Activated CD4-positive, alpha-beta T cell treated with anti-CD3 and anti-CD28 coated beads for 36 hours (primary cell): ENCODE results near the gene PPP1R18. TPM values are rescaled to one million over a fixed set of nuclear protein-coding genes. Genes with fewer than 3 reads are reported as not detected.
A peak's percentile ranks its signal among the peaks of the same experiment; 100 is the strongest.

Experiments
- ATAC-seq: fragments of 200-7000 bp; cut with Tn5 transposase; one replicate; pipeline ENCODE4 v1.10.0; 2021; ENCODE audit warnings: mild to moderate bottlenecking, moderate library complexity
- CTCF ChIA-PET: fragments of 350-600 bp; sonication (Branson Sonifier 250); formaldehyde crosslinking; loops from one replicate; lab custom pipeline; 2021; ENCODE audit warnings: antibody characterized with exemption; lab: Charles Lee
- POLR2A ChIA-PET: fragments of 350-600 bp; sonication (Branson Sonifier 250); formaldehyde crosslinking; loops from one replicate; lab custom pipeline; 2021; ENCODE audit warnings: antibody characterized with exemption, inconsistent platforms; lab: Charles Lee
- DNase-seq: peaks from one replicate; pipeline ENCODE4 v3.0.0-alpha.2; 2020
- H3K27ac Mint-ChIP-seq: one replicate; pipeline ENCODE4 v1.8.0; 2021; ENCODE audit warnings: mixed read lengths
- H3K27me3 Mint-ChIP-seq: one replicate; pipeline ENCODE4 v1.8.0; 2021; ENCODE audit warnings: mixed read lengths
- H3K36me3 Mint-ChIP-seq: one replicate; pipeline ENCODE4 v1.8.0; 2021; ENCODE audit warnings: low read depth, mixed read lengths
- H3K4me1 Mint-ChIP-seq: one replicate; pipeline ENCODE4 v1.8.0; 2021; ENCODE audit warnings: mixed read lengths
- H3K4me3 Mint-ChIP-seq: one replicate; pipeline ENCODE4 v1.8.0; 2021; ENCODE audit warnings: mild to moderate bottlenecking, moderate library complexity, mixed read lengths
- H3K9me3 Mint-ChIP-seq: one replicate; pipeline ENCODE4 v1.8.0; 2021; ENCODE audit warnings: low read depth, mixed read lengths
- intact Hi-C, 2 experiments: fragments of 100-400 bp; cut with DNase I in 1 of 2; cut with micrococcal nuclease in 1 of 2; formaldehyde crosslinking; loops; one replicate each; pipeline versions ENCODE4 v1.14.2 to v1.15.1; 2022 to 2024; cut with DNase I, micrococcal nuclease
- total RNA-seq, 2 experiments: library from RNA; stranded (reverse); gene quantifications; one replicate each; pipeline ENCODE4 v1.2.3, GENCODE V29; 2021

Gene PPP1R18
- 100 to 1,000 TPM; 145 to 186 TPM for total RNA-seq

GRCh38 chr6:30686009-30686907 lies at the start of gene PPP1R18:
Gene PPP1R18, minus strand, starts transcription at chr6:30686645. Its CDS starts 627 bp downstream, at chr6:30686018.
- peak; percentile 27 for ATAC-seq

GRCh38 chr6:30735668-30736314 lies 49.3 kb upstream of the PPP1R18 start:
- Mint-ChIP-seq H3K9me3 (peaks cover 2% of the 10 kb centered on the region), H3K36me3 (peaks cover 85% of the 10 kb centered on the region), H3K4me1 (peaks cover 81% of the 10 kb centered on the region), H3K27ac (peak overlapping the region; percentile 90), H3K4me3 (peak overlapping the region; percentile 57), H3K27me3 (no peaks in the 10 kb centered on the region)
- DNase-seq (peak; percentile 59), ATAC-seq (peak; percentile 36)
- intact Hi-C loops: loop anchor here in 1 of 2 experiments (1.0 to 10.0 kb wide), 4 partner anchors 8 to 349 kb away; partner anchors contain the start of gene TUBB
- CTCF ChIA-PET: interaction anchor here (0.6 to 7.1 kb wide), 16 partner anchors 13 to 252 kb away, joined by 3 to 46 read pairs (median 4); no protein-coding TSS in a partner anchor
- POLR2A ChIA-PET: interaction anchor here (0.6 to 2.0 kb wide), 14 partner anchors 8 to 242 kb away, joined by 3 to 28 read pairs (median 4); partner anchors contain the start of genes IER3, MDC1 and TUBB

More at GRCh38 chr6:30686009-30686907, at the start of gene PPP1R18:
- peaks cover 37% of the 10 kb centered on the region for H3K4me1 Mint-ChIP-seq
- peak within 1 kb of the TSS; percentile 89 for H3K27ac Mint-ChIP-seq
- H3K27me3 Mint-ChIP-seq: no peaks in the 10 kb centered on the region
- ChIA-PET POLR2A (interaction anchor here (1.2 kb wide), 1 partner anchor 31 kb away, joined by 4 read pairs; the partner anchor contains the start of gene MDC1), CTCF (interaction anchor here (1.0 to 2.2 kb wide), 2 partner anchors 36 to 144 kb away, joined by 5 to 9 read pairs; no protein-coding TSS in a partner anchor)
- intact Hi-C loops: loop anchor here (1.0 to 10.0 kb wide), 10 partner anchors 31 to 621 kb away; partner anchors contain the start of genes MRPS18B (in 2 of the 2), PPP1R10 (in 2 of the 2), FLOT1 (in 1 of the 2) and GNL1 (in 1 of the 2)
- H3K4me3 Mint-ChIP-seq: peak within 1 kb of the TSS; percentile 100
- peaks cover 61% of the 10 kb centered on the region for H3K36me3 Mint-ChIP-seq
- peak; percentile 94 for DNase-seq
- no peaks in the 10 kb centered on the region for H3K9me3 Mint-ChIP-seq

- no peak for DNase-seq
- Mint-ChIP-seq H3K36me3 (peaks cover 67% of the 10 kb centered on the region), H3K4me3 (no peak overlapping the region), H3K27me3 (no peaks in the 10 kb centered on the region), H3K9me3 (no peaks in the 10 kb centered on the region), H3K4me1 (peaks cover 58% of the 10 kb centered on the region), H3K27ac (no peak overlapping the region)
- ChIA-PET CTCF (interaction anchor here (1.0 to 7.1 kb wide), 13 partner anchors 9 to 249 kb away, joined by 3 to 59 read pairs (median 9); partner anchors contain the start of gene VARS2), POLR2A (interaction anchor here (0.7 kb wide), 1 partner anchor 28 kb away, joined by 3 read pairs; no protein-coding TSS in a partner anchor)
- no peak for ATAC-seq
- intact Hi-C loops: loop anchor here (5.0 to 10.0 kb wide), 3 partner anchors 250 to 355 kb away; no protein-coding TSS in a partner anchor
Observed at GRCh38 chr6:30732237-30732943, 45.9 kb upstream of the PPP1R18 start.

- Mint-ChIP-seq H3K4me3 (peak overlapping the region; percentile 51), H3K36me3 (peaks cover 59% of the 10 kb centered on the region), H3K9me3 (no peaks in the 10 kb centered on the region), H3K4me1 (peaks cover 44% of the 10 kb centered on the region), H3K27ac (peak overlapping the region; percentile 65), H3K27me3 (no peaks in the 10 kb centered on the region)
- DNase-seq: peak; percentile 94
- intact Hi-C loops: loop anchor here (1.0 to 10.0 kb wide), 5 partner anchors 52 to 356 kb away; partner anchors contain the start of gene ATAT1 (in 1 of the 2)
- ATAC-seq: peak; percentile 75
- CTCF ChIA-PET: interaction anchor here (0.6 to 5.3 kb wide), 59 partner anchors 9 to 519 kb away, joined by 3 to 59 read pairs (median 4); partner anchors contain the start of genes DDR1, DHX16, MDC1 and MRPS18B
- POLR2A ChIA-PET: interaction anchor here (0.6 to 1.3 kb wide), 13 partner anchors 9 to 349 kb away, joined by 3 to 11 read pairs (median 4); partner anchors contain the start of genes MDC1, MRPS18B and PPP1R10
Observed at GRCh38 chr6:30730601-30731435, 44.4 kb upstream of the PPP1R18 start.

GRCh38 chr6:30727920-30728553 lies 41.6 kb upstream of the PPP1R18 start:
- intact Hi-C loops: no loop called here

GRCh38 chr6:30726506-30727413 lies 40.3 kb upstream of the PPP1R18 start:
- peak overlapping the region; percentile 60 for H3K27ac Mint-ChIP-seq
- no peak for DNase-seq
- peaks cover 69% of the 10 kb centered on the region for H3K36me3 Mint-ChIP-seq
- H3K4me3 Mint-ChIP-seq: no peak overlapping the region
- no peak for ATAC-seq
- ChIA-PET POLR2A (interaction anchor here (0.6 to 1.8 kb wide), 3 partner anchors 10 to 45 kb away, joined by 4 to 6 read pairs (median 6); partner anchors contain the start of gene MDC1), CTCF (interaction anchor here (0.6 to 1.9 kb wide), 5 partner anchors 48 to 522 kb away, joined by 3 to 9 read pairs (median 3); no protein-coding TSS in a partner anchor)
- no peaks in the 10 kb centered on the region for H3K27me3 Mint-ChIP-seq
- H3K4me1 Mint-ChIP-seq: peaks cover 48% of the 10 kb centered on the region
- intact Hi-C loops: no loop called here
- no peaks in the 10 kb centered on the region for H3K9me3 Mint-ChIP-seq

More at GRCh38 chr6:30727920-30728553, 41.6 kb upstream of the PPP1R18 start:
- Mint-ChIP-seq H3K27ac (peak overlapping the region; percentile 53), H3K27me3 (no peaks in the 10 kb centered on the region), H3K4me1 (peaks cover 49% of the 10 kb centered on the region), H3K4me3 (no peak overlapping the region), H3K36me3 (peaks cover 67% of the 10 kb centered on the region), H3K9me3 (no peaks in the 10 kb centered on the region)
- ATAC-seq: no peak
- ChIA-PET CTCF (interaction anchor here (0.7 to 5.3 kb wide), 9 partner anchors 10 to 120 kb away, joined by 3 to 59 read pairs (median 4); partner anchors contain the start of gene DHX16), POLR2A (interaction anchor here (0.6 to 0.9 kb wide), 5 partner anchors 23 to 377 kb away, joined by 3 to 8 read pairs (median 4); no protein-coding TSS in a partner anchor)
- no peak for DNase-seq

GRCh38 chr6:30725713-30726505 lies 39.5 kb upstream of the PPP1R18 start:
- CTCF ChIA-PET: interaction anchor here (0.6 to 4.7 kb wide), 3 partner anchors 9 to 354 kb away, joined by 3 to 31 read pairs (median 9); no protein-coding TSS in a partner anchor
- H3K4me1 Mint-ChIP-seq: peaks cover 41% of the 10 kb centered on the region
- peaks cover 71% of the 10 kb centered on the region for H3K36me3 Mint-ChIP-seq
- intact Hi-C loops: no loop called here
- DNase-seq (no peak), ATAC-seq (no peak)
- no peak overlapping the region for H3K27ac Mint-ChIP-seq
- H3K9me3 Mint-ChIP-seq: no peaks in the 10 kb centered on the region
- H3K27me3 Mint-ChIP-seq: no peaks in the 10 kb centered on the region
- H3K4me3 Mint-ChIP-seq: no peak overlapping the region
- POLR2A ChIA-PET: interaction anchor here (1.5 to 2.3 kb wide), 3 partner anchors 9 to 47 kb away, joined by 6 to 9 read pairs (median 6); partner anchors contain the start of gene MDC1
